GM19043 (cell line): ENCODE results near the gene CNN3.
A peak's percentile ranks its signal among the peaks of the same experiment; 100 is the strongest.

Experiments used
- ATAC-seq: cut with Tn5 transposase; IDR thresholded peaks from one replicate; pipeline ENCODE4 v1.9.1; 2021; ENCODE audit warnings: low read depth; ENCODE audit not compliant: unreplicated experiment

CNN3 gene

GRCh38 chr1:94926915-94927404, at the start of gene CNN3:
Gene CNN3 (minus strand): TSS chr1:94927110. CDS start chr1:94926894, 216 bp downstream.
- peak; percentile 77 for ATAC-seq

DNA sequence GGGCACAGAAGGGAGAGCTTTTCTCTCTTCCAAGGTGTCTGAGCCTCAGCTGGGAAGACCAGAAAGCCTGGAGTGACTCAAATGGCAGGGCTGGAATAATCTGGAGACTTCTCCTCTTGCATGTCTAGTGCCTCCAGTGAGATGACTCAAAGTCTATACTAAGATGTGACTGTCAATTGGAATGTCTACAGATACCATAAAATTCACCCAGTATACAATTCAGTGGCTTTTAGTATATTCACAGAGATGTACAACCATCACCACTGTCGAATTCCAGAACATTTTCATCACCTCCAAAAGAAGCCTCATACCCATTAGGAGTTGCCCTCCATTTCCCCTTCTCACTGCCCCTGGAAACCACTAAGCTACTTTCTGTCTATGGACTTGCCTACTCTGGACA, 47.9 kb upstream of the CNN3 start:
- ATAC-seq: no peak

DNA sequence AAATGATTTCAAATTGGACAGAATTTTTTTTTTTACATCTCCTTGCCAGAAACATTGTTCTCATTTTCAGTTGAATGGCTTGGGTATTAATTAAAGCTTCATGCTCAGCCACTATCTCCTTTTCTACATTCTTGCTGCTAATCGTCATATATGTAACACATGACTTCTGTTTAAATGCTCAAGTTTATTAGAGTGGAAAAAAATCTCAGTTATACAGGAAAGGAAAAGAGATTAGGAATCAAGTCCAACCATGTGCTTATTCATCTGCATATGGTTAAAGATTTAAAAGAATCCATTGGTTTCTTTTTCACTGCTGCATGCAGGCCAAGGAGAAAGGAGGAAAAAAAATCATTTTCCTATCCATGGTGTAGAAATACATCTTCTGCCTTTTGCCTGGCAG, 47.3 kb upstream of the CNN3 start:
- no peak for ATAC-seq

GRCh38 chr1:94973309-94973922, 46.5 kb upstream of the CNN3 start:
- no peak for ATAC-seq

GRCh38 chr1:94971491-94971924, 44.6 kb upstream of the CNN3 start:
- ATAC-seq: no peak

GRCh38 chr1:94970783-94971182, 43.9 kb upstream of the CNN3 start:
- ATAC-seq: no peak

GRCh38 chr1:94969137-94969536, 42.2 kb upstream of the CNN3 start:
- ATAC-seq: no peak

GRCh38 chr1:94966033-94966432, 39.1 kb upstream of the CNN3 start:
- ATAC-seq: no peak

GRCh38 chr1:94963864-94964263, 37.0 kb upstream of the CNN3 start:
- ATAC-seq: no peak

DNA sequence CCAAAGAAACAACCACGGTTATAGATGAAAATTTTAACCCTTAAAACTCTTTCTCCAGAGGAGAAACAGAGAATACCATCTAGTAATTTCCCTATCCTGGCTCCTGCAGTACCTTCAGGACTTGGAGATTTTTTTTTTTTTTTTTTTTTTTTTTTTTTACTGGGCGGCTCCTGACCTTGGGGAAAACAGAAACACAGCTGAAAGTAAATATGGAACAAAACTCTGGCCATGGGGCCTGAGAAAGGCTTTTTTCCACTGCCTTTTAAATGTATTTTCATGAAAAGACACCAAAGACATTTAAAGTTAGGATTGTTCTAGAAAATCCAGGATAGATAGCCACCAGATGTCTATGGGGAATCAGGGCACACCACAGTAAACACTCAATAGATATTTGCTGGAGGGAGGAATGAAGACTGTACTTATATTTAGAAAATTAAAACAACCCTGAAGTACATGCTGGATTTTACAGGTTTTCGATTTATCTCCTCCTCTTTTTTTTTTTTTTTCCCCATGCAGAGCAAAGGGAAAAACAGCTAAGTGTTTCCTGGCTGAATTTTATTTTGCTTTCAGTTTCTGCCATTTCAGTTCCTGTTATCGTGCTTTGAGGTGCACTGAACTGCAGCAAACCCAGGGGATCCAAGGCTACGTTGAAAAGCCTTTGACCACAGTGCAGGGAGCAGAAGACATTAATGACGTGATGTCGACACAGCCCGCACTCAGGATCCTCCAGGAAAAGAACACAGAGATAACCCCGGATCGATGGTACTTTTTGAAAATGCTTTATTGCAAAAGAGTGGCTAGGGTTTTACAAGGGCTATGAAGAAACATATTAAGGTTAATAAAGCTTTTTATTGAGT, 35.7 kb upstream of the CNN3 start:
- ATAC-seq: peak; percentile 95

DNA sequence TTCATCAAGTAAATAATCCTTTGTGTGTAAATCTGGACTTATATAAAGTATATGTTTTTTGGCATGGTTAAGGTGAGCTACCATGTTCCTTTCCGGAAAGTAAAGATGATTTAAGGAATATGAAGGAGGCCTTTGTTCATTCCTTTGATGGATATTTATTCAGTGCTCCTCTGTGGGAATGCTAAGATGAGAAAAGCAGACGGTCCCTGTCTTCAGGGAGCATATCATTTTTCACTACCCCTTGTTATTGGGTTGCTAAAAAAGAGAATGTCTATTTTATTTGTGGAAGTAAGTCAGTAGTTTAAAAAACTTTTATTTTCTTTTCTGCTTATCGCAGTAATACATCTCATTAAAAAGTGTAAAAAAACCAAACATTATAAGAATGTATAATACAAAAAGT, 35.1 kb upstream of the CNN3 start:
- ATAC-seq: no peak

- no peak for ATAC-seq
These were observed 34.7 kb upstream of the CNN3 start for GRCh38 chr1:94961582-94961981.

- no peak for ATAC-seq
These were observed 31.2 kb upstream of the CNN3 start for GRCh38 chr1:94958081-94958480.

- no peak for ATAC-seq
These were observed 29.1 kb upstream of the CNN3 start for GRCh38 chr1:94955767-94956632.

- ATAC-seq: no peak
These were observed 27.6 kb upstream of the CNN3 start for GRCh38 chr1:94954263-94955220.

DNA sequence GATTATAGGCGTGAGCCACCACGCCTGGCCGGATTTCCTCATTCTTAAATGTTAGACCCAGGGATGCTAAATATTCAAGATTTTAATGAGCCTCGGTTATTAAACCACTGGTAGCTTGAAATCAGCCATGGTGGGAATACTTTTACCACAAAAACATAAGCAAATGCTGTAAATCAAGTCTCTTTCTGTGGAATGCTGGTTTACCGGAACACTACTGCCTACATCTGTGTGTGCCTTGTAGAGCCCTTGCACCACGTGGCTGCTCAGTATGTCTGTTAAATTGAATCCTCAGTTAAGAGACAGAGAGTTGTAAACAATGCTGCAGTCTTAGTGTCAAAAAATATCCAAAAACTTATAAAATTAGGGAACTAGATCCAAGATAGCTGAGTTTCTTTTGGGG, 26.8 kb upstream of the CNN3 start:
- ATAC-seq: no peak

DNA sequence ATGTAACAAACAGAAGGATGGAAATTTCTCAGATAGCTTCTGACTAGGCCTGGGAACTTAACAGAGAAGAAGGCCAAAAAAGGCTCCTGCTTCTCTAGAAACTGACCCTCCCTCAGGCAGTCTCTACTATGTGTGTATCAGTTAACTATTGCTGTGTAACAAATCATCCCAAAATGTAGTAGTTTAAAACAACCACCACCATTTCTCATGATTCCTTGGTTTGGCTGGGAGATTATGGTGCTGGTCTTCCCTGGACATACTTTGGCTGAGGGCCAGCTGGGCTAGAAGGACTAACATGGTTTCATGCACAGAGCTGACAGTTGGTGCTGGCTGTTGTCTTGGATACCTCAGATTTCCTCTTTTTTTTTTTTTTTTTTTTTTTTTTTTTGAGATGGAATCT, 26.2 kb upstream of the CNN3 start:
- no peak for ATAC-seq

DNA sequence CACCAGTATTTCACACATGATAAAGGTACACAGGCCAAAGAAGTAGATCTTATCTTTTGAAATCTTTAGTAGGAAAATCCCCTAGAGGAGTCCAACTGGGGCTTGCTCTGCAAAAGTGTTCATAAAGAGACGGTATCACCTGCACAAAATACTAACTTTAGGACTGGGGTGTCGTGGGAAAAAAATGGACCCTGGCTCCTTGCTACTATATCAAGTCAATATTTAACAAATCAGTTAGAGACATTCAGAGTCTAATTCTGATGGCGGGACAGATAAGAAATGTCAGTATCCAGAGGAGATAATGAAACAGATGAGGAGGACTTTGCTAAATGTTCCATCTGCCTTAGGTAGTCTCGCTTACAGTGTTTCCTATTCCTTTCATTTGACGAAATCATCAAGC, 25.6 kb upstream of the CNN3 start:
- ATAC-seq: no peak

- no peak for ATAC-seq
These were observed 24.7 kb upstream of the CNN3 start for GRCh38 chr1:94951509-94952208.
